Coronary artery (tissue), 2 donors: ENCODE results near the gene TNPO2.
"Not testable (repeated sequence)": the region's sequence is repeated elsewhere in the genome, so short reads cannot be mapped to it uniquely, and the experiment has no call there.

Experiments used
- DNase-seq: peaks from one replicate; pipeline ENCODE4 v3.0.0-alpha.2; 2017; ENCODE audit warnings: low spot score
- H3K27ac ChIP-seq, 2 donors: fragments of 200-600 bp; sonication (generic); one replicate each; pipeline ENCODE4 v1.5.1; 2016 to 2019
- H3K4me3 ChIP-seq: fragments of 200-600 bp; sonication (generic); 2 replicates; pipeline ENCODE4 v1.5.1; 2016; ENCODE audit warnings: mild to moderate bottlenecking, moderate library complexity
- CTCF ChIP-seq: fragments of 200-600 bp; sonication (generic); IDR thresholded peaks from one replicate; pipeline ENCODE4 v1.5.1; 2019; ENCODE audit warnings: antibody characterized with exemption

TNPO2 gene

GRCh38 chr19:12685831-12686230 is 37.9 kb downstream of the TNPO2 start:
- Histone ChIP-seq H3K27ac (no peak overlapping the region), H3K4me3 (no peak overlapping the region)
- no peak for DNase-seq
- TF ChIP-seq CTCF, result no peak

- peak within 1 kb of the TSS; percentile 90 to 95 for H3K27ac ChIP-seq
- DNase-seq, result peak; percentile 92
- H3K4me3 ChIP-seq, result peak within 1 kb of the TSS; percentile 86
- TF ChIP-seq CTCF, result no peak
Observed at GRCh38 chr19:12681074-12681987, 42.4 kb downstream of the TNPO2 start, which contains the start of gene DHPS. Gene DHPS (minus strand): TSS chr19:12681880. CDS start chr19:12681766, 114 bp downstream.

GRCh38 chr19:12680034-12680433 is 43.7 kb downstream of the TNPO2 start:
- TF ChIP-seq CTCF, result no peak
- Histone ChIP-seq H3K4me3 (no peak overlapping the region), H3K27ac (no peak overlapping the region)
- no peak for DNase-seq

- H3K27ac ChIP-seq, H3K4me3 ChIP-seq, DNase-seq: not testable (repeated sequence)
Observed at GRCh38 chr19:12678039-12678438, 45.7 kb downstream of the TNPO2 start.

GRCh38 chr19:12676928-12677327 is 46.8 kb downstream of the TNPO2 start:
- TF ChIP-seq CTCF, result no peak
- Histone ChIP-seq H3K27ac (no peak overlapping the region), H3K4me3 (no peak overlapping the region)
- DNase-seq, result no peak

GRCh38 chr19:12676384-12676792 is 47.3 kb downstream of the TNPO2 start:
- no peak overlapping the region for H3K27ac ChIP-seq
- TF ChIP-seq CTCF, result peak; percentile 60

GRCh38 chr19:12675940-12676339 is 47.8 kb downstream of the TNPO2 start:
- no peak overlapping the region for H3K27ac ChIP-seq
- DNase-seq, result no peak
- TF ChIP-seq CTCF, result no peak
- no peak overlapping the region for H3K4me3 ChIP-seq

More at GRCh38 chr19:12676384-12676792, 47.3 kb downstream of the TNPO2 start:
- DNase-seq, result no peak
- no peak overlapping the region for H3K4me3 ChIP-seq
